HG03432 (cell line): ENCODE data around the gene CX3CR1.
A peak's percentile ranks its signal among the peaks of the same experiment; 100 is the strongest.
"Not testable (repeated sequence)": the region's sequence is repeated elsewhere in the genome, so short reads cannot be mapped to it uniquely, and the experiment has no call there.

Source experiments
- ATAC-seq: cut with Tn5 transposase; IDR thresholded peaks from one replicate; pipeline ENCODE4 v1.9.1; 2021; ENCODE audit warnings: mild to moderate bottlenecking, moderate library complexity; ENCODE audit not compliant: unreplicated experiment

Gene CX3CR1

DNA sequence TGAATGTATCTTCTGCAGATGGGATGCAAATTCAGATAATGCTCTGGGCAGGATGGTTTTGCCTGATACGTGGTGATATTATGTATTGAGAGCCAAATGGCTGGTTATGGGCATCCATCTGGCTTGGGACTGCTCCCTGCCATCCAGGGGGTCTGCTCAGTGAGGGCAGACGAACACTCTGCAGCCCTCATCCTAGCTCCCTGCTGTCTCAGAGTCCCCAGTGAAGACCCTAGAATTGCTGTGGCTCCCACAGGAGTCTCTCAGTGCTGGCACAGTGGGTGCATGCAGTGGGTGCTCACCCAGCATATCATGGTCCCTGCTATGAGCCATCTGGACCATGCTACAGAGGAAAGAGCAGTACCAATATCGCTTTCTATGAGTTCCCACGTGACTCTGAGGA is 10.3 kb downstream of the CX3CR1 start:
- ATAC-seq = no peak

DNA sequence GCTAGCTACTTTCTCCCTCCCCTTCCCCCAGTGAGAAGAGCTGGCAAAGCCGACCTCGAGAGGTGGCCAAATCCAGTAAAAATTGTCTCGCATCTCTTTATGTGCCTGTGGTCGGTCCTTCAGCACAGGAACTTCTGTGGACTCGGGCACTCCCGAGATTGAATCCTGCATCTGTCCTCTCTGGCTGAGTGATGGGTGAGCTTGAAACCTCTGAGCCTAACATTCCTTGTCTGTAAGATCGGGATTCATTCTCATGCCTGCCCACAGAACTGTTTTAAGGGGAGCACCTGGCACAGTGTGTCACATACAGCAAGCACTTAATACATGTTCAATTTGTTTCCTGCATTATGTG is 11.3 kb downstream of the CX3CR1 start:
- ATAC-seq = no peak

DNA sequence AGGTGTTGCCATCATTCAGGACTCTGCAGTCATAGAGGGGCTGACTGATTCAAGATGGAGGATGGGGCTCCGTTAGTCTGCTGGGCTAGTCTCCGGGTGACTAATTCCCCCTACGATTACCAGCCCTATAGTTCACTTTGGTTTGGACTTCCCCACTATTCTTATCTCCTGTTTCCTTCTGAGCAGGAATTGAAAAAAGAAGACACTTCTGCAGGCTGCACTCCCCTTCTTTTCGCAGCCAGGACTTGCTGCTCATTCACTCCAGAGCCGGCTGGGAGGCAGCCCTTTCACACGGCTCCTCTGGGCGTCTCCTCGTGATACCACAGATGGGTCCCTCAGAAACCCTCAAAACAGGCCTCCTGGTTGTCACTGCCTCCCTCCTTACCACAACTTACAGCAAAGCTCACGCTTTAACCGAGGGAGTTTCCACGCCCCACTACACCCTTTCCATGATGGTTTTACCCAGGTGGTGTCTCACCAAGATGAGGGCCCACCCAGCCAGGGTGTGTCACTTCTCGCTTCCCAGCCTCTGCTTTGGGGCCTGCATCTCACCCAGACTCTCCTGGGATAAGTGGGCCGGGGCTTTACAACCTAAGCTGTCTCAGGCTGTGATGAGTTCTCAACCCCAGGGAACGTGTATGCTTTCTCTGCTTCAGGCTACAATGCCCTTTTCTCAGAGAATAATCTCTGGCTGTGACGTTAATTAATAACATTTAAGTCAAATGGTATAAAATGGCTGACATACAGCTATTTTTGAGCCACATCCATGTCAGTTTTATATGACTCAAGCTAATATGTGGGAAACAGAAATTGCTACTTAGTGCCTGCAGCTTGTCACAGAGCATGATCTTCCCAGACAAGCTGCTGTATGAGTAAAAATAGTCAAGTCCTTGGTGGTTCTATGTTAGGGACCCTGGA is 11.9 kb downstream of the CX3CR1 start:
- no peak for ATAC-seq

DNA sequence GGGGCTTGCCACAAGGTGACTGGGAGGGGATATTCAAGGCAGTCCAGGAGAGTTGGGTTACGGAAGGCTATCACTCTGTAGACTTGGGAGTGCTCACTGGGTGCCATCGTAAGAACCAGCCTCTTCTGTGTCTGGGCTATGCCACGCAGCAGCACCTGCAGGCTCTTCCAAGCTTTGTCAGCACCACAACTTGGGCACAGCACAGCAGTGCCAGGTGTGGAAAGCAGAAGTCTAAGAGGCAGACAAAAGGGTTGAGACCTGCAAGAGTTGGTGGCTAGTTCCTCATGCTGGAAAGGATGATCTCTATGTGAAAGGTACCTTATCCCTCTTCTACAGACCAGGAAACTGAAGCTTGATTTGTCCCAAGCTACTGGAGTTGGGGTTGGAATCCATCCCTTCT is 15.8 kb downstream of the CX3CR1 start:
- ATAC-seq = no peak

DNA sequence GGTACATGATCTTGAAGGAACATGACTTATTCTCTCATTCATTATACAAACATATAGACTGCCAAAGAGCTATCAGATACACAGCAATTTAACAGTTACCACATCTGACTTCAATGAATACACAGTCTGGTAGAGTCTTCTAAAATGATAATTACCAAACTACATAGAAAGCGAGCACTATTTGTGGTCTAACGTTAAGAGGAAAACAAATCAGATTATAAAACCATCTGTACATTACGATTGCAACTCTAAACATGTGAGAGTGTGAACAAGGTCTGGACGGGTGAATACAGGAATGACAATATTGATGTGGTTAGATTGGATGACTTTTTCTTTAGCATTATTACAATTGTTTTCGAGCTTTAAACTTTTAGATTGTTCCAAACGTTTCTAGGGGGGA is 16.3 kb downstream of the CX3CR1 start:
- no peak for ATAC-seq

DNA sequence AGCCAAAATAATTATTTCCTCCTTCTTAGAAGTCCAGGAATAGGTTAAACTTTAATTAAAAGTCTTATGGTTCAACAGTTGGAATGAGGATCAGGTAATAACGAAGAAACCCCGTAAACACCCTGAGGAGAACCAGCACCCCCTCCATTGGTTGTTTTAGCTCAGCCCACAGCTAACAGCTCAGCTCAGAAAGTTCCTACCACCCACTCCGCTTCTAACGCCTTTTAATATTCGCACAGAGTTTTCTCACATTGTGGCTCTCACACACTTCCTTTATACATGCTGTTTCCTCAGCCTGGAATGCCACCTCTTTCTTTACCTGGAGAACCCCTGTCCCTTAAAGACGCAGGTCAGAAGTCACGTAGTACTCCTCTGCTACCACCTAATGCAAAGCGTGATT is 17.0 kb downstream of the CX3CR1 start:
- ATAC-seq = no peak

DNA sequence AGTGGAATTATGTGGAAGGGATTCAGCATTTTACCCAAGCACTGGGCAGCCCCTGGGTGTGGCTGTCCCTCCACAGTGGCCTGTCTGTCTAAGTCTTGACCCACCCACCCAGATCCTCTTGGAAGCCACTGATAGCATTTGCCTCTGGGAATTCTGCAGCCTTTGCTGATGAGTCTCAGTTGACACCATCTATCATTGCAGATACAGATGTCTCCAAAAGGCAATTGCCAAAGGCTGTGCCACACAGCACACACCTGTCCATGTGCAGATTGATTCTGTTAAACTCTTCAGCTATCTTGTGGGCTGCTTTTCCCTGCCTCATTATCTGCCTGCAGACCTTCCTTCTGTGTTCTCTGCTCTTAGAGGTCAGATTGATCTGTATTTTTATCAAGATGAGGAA is 18.1 kb downstream of the CX3CR1 start:
- ATAC-seq = no peak

DNA sequence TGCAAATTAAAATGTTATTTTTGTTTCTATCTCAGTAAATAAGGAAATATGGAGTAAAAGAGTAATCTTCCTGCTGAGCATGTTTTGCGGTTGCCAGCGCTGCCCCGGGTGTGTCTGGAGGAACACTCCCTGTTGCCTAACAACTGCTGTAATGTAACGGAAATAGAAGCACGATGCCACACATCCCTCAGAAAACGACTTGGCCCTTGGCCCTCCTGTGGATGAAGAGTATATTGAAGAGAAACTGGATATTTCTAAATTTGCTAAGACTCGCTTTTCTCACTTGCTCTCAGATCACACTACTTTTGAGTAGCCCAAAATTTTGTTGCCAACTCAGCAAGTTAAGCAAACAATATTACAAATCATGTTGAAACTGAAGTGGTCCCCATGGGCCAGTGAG is 18.9 kb downstream of the CX3CR1 start:
- ATAC-seq = peak; percentile 70

DNA sequence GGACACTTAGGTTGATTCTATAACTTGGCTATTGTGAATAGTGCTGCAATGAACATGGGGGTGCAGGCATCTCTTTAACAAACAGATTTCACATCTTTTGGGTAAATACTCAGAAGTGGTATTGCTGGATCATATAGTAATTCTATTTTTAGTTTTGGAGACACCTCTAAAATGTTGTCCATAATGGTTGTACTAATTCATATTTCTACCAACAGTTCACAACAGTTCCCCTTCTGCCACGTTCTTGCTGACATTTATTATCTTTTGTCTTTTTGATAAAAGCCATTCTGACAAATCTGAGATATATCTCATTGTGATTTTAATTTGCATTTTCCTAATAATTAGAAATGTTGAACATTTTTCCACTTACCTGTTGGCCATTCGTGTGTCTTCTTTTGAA is 19.5 kb downstream of the CX3CR1 start:
- ATAC-seq = no peak

DNA sequence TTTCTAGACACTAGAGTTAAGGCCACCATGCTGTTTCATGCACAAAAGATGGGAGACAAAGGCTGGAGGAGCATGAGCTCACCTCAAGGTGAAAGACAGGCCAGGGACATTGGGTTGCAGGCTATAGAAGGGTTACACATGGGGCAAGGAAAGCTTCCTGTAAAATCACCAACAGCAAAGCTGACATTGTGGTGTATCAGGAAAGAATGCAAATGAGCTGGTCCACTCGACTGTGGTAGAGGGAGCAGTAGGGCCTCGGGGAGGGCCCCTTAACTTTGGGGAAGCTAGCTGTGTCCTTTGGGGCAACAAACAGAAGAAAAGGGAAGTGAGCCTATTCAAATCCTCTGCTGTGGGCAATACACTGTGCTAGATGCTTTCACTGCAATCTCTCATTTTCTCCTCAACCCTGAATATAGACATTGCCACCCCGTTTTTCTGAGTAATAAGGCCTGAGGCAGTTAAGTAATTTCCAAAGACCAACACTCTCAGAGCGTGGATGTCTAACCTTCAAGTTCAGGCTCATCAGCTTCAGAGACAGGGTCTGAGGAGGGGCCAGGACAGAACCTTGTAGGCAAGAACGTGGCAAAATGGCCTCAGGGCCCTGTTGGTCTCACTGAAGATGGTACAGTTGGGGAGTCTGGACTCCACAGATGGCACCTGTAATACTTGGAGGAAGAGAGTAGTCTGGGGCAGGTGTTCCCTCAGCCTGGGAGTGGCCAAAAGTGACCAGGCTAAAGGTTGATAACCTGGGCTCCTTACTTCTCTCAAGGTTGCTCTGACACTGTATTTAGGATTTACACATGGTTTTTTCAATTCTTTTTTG is 24.1 kb downstream of the CX3CR1 start:
- peak; percentile 99 for ATAC-seq

DNA sequence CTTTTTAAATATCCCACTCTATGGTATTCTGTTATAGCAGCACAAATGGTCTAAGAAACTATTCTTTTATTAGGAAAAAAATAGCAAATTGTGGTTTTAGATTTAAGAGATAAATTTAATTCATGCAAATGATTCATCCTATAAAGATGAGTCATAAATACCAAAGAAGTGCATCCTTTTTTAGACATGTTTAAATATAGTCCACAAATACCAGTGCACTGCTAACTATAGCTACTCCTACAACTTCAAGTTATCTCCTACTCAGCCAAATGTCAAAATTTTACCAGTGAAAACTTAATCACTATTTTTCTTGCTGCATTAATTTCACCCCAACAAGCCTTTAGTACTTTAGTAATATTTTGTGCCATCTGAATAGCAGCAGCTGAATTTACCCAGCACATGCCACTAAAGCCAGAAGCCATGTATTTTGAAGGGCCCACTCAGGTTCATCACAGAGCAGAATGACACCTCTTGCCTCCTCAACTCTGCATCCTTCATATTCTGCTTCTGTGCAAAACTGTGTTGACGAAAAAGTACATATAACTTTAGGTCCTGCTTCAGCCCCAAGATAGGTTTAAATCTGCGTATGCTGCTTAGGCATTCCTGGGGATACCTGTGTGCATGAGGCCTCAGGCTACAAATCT is 24.9 kb downstream of the CX3CR1 start:
- peak; percentile 4 for ATAC-seq

DNA sequence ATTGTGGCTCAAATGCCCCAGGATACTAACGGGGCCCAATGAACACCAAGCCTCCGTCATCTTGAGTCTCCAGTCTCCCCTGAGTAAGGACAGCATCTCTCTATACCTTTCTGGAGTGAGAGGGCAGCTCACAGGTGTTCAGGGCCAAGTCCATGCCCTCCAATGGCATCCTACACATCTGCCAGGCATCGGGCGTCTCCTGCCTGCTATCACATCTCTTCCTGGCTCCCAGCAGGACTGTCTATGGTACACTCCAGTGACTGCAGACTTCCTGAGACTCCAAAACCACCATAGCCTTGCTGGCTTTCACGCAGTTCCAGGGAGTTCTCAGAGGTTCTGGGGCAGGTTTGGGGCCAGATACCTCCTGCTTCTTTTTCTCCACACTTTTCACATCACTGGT is 28.3 kb downstream of the CX3CR1 start:
- ATAC-seq = no peak

DNA sequence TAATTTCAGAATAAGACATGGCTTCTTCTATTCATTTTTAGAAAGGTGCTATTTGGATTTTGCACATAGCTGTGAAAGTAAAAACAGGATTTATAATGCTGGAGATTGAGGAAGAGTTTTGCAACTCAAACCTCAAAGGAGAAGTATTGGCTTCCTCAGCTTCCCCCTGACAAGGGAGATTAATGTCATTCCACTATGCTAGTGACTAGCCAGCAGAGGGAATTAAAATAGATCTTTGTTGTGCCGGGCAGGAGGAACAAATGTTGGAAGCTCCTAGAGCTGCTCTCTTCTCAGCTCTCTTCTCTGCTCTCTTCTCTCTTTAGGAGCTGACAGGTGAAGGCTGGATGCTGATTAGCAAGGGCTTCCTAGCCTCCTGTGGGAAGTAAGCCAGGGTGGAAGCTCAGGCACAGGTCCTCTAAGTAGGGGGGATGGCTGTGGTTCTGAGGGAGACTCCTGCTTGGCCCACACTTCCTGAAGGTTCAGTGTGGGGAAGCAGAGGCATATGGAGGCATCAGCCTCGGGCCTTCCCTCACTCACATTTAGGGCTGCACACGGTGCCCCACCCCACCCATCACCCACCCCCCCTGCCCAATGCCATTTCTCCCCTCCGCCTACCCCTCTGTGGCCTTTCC is 29.6 kb downstream of the CX3CR1 start:
- no peak for ATAC-seq

DNA sequence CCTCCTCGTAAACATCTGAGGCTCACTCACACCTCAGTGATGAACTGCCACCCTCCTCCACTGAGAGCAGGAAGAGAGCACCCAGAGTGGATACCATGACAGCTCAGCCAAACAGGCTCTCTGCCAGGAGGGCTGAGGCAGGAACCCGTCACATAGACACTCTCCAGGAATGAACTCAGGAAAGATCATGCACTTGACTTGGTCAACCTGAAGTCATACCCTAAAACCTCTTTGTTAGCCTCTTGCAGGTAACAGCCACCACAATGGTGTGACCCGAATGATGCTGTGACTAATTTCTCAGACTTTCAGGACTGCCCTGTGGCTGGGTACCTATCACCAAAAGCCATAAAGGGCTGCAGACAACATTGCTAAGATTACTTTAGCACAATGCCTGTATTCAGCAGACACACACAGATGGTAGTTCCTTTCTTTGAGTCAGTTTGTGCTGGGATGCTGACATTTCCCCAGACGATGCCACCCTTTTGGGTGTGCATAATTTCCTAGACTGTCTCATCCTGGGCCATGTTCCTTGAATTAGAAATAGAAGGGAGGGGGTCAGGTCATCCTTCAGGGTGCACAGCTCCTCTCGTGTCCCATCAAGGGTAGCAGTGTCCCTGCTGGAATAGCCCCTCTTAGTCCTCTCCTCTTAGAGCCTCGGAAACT is 30.3 kb downstream of the CX3CR1 start:
- peak; percentile 61 for ATAC-seq

DNA sequence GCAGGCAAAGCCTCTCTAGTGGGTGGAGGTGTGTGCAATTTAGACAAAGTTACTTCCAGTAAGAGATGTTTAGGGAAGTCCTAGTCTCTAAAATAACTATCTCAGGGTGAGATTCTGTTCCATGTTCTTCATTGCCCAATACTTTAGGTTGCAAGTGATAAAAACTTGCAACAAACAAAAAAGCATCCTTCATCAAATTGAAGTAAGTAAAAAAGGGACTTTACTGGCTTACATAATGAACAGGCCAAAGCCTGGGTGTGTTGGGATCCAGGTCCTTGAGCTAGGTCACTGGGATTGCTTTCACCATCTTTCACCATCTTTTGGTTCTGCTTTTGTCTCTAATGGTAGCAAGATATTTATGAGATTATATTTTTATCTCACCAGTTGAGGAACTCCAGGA is 38.3 kb downstream of the CX3CR1 start:
- ATAC-seq = no peak

DNA sequence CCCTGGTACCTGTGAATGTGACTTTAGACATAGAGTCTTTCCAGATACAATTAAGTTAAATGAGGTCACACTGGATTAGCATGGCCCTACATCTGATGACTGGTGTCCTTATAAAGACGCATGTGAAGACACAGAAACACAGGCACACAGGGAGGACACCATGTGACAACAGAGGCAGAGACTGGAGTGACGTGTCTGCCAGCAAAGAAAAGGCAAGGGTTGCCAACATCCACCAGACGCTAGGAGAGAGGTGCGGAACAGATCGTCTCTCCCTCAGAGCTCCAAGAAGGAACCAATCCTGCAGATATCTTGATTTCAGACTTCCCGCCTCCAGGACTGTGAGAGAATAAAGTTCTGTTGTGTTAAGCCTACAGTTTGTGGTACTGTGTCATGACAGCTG is 42.8 kb downstream of the CX3CR1 start:
- ATAC-seq = no peak

DNA sequence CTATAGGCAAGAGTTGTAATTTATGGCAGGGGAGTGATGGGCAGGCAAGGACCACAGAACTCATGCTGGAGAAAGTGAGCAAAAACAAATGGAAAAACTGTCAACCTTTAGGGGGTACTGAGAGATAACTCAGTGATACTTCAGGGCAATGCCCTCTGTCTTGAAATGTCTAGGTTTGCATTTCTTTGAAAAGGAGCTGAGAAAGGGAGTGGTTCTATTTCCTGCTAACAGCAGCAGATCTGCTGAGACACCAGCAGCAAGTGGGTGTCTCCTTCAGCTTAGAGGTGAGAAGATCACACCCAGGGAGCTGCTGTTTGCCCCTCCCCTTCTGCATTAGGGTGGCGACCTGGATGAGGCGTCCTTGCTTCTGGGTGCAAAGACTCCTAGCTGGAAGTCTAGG is 45.2 kb downstream of the CX3CR1 start:
- ATAC-seq = no peak

DNA sequence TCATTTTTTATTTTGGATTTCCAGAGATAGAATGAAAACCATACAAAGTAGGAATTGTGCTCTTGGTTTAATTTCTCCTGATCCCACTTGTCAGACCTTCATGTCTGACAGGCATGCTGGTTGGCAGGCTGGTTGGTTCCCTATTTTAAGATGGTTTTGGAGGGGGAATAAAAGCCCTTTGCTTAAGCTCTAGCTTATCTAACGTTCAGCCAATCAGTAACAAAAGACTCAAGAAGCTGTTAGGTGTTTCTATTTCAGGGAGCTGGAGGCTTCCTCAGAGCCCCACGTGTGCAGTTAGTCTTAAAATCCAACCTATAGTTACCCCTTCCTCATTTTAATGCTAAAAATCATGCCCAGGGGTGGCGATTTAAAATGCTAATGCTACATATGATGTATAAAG is 47.0 kb downstream of the CX3CR1 start:
- ATAC-seq = no peak

DNA sequence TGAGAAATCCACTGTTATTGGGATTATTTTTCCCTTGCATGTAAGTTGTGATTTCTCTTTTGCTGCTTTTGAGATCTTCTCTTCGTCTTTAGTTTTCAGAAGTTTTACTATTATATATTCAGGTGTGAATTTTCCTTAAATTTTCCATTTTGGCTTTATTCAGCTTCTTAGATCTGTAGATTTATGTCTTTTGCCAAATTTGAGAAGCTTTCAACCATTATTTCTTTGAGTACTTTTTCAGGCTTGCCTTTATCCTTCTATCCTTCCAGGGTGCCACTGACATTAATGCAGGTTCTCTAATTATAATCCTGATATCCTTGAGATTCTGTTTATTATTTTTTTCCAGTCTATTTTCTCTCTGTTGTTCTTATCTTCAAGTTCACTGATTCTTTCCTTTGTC is 49.4 kb downstream of the CX3CR1 start:
- no peak for ATAC-seq

DNA sequence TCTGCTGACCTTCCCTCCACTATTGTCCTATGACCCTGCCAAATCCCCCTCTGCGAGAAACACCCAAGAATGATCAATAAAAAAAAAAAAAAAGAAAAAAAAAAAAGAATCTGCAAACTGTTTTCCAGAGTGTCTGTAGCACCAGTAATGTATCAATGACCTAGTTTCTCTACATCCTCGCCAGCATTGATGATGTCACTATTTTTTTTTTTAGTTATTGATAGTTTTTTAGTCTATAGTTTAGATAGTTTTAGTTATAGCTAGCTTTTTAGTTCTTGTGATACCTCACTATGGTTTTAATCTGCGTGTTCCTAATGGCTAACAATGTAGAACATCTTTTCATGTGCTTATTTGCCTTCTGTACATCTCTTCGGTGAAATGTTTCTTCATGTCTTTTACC is 51.3 kb downstream of the CX3CR1 start:
- ATAC-seq = no peak

DNA sequence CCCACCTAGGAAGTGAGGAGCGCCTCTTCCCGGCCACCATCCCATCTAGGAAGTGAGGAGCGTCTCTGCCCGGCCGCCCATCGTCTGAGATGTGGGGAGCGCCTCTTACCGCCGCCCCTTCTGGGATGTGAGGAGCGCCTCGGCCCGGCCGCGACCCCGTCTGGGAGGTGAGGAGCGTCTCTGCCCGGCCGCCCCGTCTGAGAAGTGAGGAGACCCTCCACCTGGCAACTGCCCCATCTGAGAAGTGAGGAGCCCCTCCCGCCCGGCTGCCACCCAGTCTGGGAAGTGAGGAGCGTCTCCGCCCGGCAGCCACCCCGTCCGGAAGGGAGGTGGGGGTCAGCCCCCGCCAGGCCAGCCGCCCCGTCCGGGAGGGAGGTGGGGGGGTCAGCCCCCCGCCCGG is 52.2 kb downstream of the CX3CR1 start:
- not testable (repeated sequence) for ATAC-seq
